ENCODE data around the gene CACNA1C.

CACNA1C gene

DNA sequence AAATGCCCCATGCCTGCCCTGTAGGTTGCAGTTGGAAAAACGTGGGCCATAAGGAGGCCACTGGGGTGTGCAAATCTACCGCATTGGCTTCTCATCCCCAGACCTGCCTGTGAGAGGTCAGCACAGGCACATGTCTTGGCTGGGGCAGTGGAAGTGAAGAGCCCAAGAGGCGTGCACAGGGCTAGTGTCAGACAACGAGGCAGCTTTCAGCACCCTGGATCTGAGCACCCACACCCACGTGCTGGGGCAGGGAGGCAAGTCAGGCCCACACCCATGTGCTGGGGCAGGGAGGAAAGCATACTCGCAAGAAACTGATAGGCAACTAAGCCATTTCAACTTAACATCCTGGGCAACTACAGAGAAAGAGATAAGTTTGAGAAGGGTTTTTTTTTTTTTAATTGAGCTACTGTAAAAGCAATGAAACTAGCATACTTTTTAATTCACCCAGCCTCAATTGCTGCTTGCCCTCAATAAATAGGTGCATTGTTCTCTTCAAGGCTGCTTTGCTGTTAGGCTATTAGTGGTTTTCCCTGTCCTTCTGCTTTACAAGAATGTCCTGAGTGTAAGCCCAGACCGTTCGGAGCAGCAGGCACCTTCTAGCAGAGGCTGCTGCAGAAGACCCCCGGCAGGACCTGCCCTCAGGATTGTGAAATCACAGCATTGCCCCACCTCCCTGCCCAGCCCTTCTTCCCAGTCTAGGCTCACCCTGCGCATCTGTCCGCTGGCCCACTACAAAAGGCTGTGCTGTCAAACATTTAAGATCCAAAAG, 386.7 kb downstream of the CACNA1C start:
- no peak for TF ChIP-seq JUND (IDR thresholded peaks at IDR 0.05; ENCODE audit: low read depth)
- in situ Hi-C loops (cut with HindIII; ENCODE audit: low pct_unique_long_range_greater_than_20kb, low sequenced_read_pairs) = no loop called here
- no peak for DNase-seq (ENCODE audit: low read depth in 1 of 2, low spot score in 1 of 2)

DNA sequence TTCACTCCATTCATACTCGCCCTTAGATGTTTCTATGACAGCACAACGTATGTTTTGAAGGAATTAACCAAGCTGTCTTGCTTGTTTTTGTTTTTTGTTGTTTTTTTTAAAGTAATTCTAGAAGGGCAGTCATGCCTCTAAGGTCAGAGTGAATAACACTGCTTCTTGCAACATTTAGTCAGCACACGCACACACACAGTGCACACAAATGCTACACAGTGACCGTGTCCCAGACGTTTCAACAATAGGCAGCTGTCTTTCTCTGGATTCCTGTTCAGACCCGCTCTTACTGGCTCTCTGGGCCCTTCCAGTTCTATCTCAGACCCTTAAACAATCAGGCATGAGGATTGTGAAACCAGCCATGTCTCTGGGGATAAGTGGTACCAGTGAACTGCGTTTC, 391.0 kb downstream of the CACNA1C start:
- TF ChIP-seq JUND (IDR thresholded peaks at IDR 0.05; ENCODE audit: low read depth) = no peak
- in situ Hi-C loops (cut with HindIII; ENCODE audit: low pct_unique_long_range_greater_than_20kb, low sequenced_read_pairs) = no loop called here
- no peak for DNase-seq (ENCODE audit: low read depth in 1 of 2, low spot score in 1 of 2)

GRCh38 chr12:2445968-2446367, 393.2 kb downstream of the CACNA1C start:
- in situ Hi-C loops (cut with HindIII; ENCODE audit: low pct_unique_long_range_greater_than_20kb, low sequenced_read_pairs) = no loop called here
- DNase-seq (ENCODE audit: low read depth in 1 of 2, low spot score in 1 of 2) = no peak
- TF ChIP-seq JUND (IDR thresholded peaks at IDR 0.05; ENCODE audit: low read depth) = no peak

DNA sequence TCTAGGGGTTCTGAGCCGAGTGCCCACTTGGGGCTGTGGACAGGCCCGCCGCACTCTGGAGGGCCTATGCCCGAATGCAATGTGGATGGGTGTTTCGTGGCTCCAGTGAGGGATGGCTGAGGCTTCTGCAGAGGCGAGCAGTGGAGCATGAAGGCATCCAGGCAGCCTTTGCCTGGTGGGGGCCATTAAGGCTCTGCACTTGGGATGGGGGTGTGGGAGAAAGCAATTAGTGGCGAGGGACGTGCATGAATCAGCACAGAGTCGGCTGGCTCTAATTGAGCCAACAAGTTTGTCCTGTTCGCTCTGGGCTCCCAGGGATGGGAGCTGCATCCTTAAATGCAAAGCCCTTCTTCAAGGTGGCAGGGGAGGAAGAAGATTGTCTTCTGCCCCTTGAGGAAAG, 395.1 kb downstream of the CACNA1C start:
- no peak for TF ChIP-seq JUND (IDR thresholded peaks at IDR 0.05; ENCODE audit: low read depth)
- no peak for DNase-seq (ENCODE audit: low read depth in 1 of 2, low spot score in 1 of 2)
- in situ Hi-C loops (cut with HindIII; ENCODE audit: low pct_unique_long_range_greater_than_20kb, low sequenced_read_pairs) = no loop called here

GRCh38 chr12:2449586-2449985, 396.8 kb downstream of the CACNA1C start:
- in situ Hi-C loops (cut with HindIII; ENCODE audit: low pct_unique_long_range_greater_than_20kb, low sequenced_read_pairs) = no loop called here
- DNase-seq (ENCODE audit: low read depth in 1 of 2, low spot score in 1 of 2) = no peak
- TF ChIP-seq JUND (IDR thresholded peaks at IDR 0.05; ENCODE audit: low read depth) = no peak

GRCh38 chr12:2450553-2450952, 397.8 kb downstream of the CACNA1C start:
- no peak for TF ChIP-seq JUND (IDR thresholded peaks at IDR 0.05; ENCODE audit: low read depth)
- no peak for DNase-seq (ENCODE audit: low read depth in 1 of 2, low spot score in 1 of 2)
- in situ Hi-C loops (cut with HindIII; ENCODE audit: low pct_unique_long_range_greater_than_20kb, low sequenced_read_pairs) = no loop called here

GRCh38 chr12:2451025-2451424, 398.2 kb downstream of the CACNA1C start:
- DNase-seq (ENCODE audit: low read depth in 1 of 2, low spot score in 1 of 2) = no peak
- TF ChIP-seq JUND (IDR thresholded peaks at IDR 0.05; ENCODE audit: low read depth) = no peak
- in situ Hi-C loops (cut with HindIII; ENCODE audit: low pct_unique_long_range_greater_than_20kb, low sequenced_read_pairs) = no loop called here

DNA sequence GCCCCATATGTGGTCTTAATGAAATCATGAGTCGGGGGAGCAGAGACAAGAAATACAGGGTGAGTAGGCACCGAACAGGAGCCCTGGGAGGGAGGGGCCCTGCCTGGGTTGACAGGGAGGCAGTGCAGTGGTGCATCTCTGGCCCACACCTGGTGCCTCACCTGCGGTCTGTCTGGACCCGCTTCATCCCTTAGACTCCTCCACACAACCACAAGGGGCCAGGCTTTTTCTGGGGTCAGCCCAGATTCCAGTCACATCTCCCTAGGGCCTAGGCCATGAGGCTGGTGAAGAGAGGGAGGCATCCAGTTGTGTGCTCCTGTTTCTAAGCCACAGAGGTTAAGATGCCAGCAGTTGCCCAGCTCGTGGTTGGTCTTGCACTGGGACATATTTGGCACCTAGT, 398.7 kb downstream of the CACNA1C start:
- no peak for TF ChIP-seq JUND (IDR thresholded peaks at IDR 0.05; ENCODE audit: low read depth)
- no peak for DNase-seq (ENCODE audit: low read depth in 1 of 2, low spot score in 1 of 2)
- in situ Hi-C loops (cut with HindIII; ENCODE audit: low pct_unique_long_range_greater_than_20kb, low sequenced_read_pairs) = no loop called here

- DNase-seq (ENCODE audit: low read depth in 1 of 2, low spot score in 1 of 2) = no peak
- in situ Hi-C loops (cut with HindIII; ENCODE audit: low pct_unique_long_range_greater_than_20kb, low sequenced_read_pairs) = no loop called here
- TF ChIP-seq JUND (IDR thresholded peaks at IDR 0.05; ENCODE audit: low read depth) = no peak
Observed at GRCh38 chr12:2453076-2453760, 400.4 kb downstream of the CACNA1C start.

GRCh38 chr12:2453761-2454090, 400.9 kb downstream of the CACNA1C start:
- DNase-seq (ENCODE audit: low read depth in 1 of 2, low spot score in 1 of 2) = no peak
- TF ChIP-seq JUND (IDR thresholded peaks at IDR 0.05; ENCODE audit: low read depth) = no peak
- in situ Hi-C loops (cut with HindIII; ENCODE audit: low pct_unique_long_range_greater_than_20kb, low sequenced_read_pairs) = no loop called here

- DNase-seq (ENCODE audit: low read depth in 1 of 2, low spot score in 1 of 2) = no peak
- in situ Hi-C loops (cut with HindIII; ENCODE audit: low pct_unique_long_range_greater_than_20kb, low sequenced_read_pairs) = no loop called here
- TF ChIP-seq JUND (IDR thresholded peaks at IDR 0.05; ENCODE audit: low read depth) = no peak
Observed at GRCh38 chr12:2454601-2455177, 401.9 kb downstream of the CACNA1C start.

- no peak for DNase-seq (ENCODE audit: low read depth in 1 of 2, low spot score in 1 of 2)
- TF ChIP-seq JUND (IDR thresholded peaks at IDR 0.05; ENCODE audit: low read depth) = no peak
- in situ Hi-C loops (cut with HindIII; ENCODE audit: low pct_unique_long_range_greater_than_20kb, low sequenced_read_pairs) = no loop called here
Observed at GRCh38 chr12:2455410-2455809, 402.6 kb downstream of the CACNA1C start.

GRCh38 chr12:2456122-2456812, 403.5 kb downstream of the CACNA1C start:
- no peak for DNase-seq (ENCODE audit: low read depth in 1 of 2, low spot score in 1 of 2)
- no peak for TF ChIP-seq JUND (IDR thresholded peaks at IDR 0.05; ENCODE audit: low read depth)
- in situ Hi-C loops (cut with HindIII; ENCODE audit: low pct_unique_long_range_greater_than_20kb, low sequenced_read_pairs) = no loop called here
